GM15510 (cell line): Measurements from ENCODE around the gene CBLC.

Source experiments
- POLR2A ChIP-seq: IDR thresholded peaks from 3 replicates; pipeline ENCODE4 v1.6.1; 2011; ENCODE audit warnings: borderline replicate concordance; ENCODE audit not compliant: insufficient read length; ENCODE audit errors: extremely low read depth

CBLC gene

DNA sequence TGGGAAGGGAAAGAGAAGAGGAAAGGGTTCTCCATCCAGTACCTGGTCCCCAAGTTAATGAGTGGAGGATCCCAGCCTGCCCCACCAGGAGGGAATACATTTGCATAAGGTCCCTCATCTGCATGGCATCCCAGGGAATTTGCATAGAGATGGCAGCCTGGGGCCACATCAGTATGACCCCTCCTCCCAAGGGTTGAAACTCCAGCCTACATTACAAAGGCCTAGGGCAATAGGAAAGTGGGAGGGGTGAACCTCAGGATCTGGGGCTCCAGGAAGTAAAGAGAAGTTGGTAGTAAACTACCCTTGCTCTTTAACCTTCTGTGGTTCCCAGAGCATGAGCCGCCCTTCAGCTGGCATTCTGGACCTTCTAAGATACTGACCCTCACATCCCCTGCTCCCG lies 61.6 kb downstream of the CBLC start:
- TF ChIP-seq POLR2A = no peak

- TF ChIP-seq POLR2A = no peak
These were observed 63.1 kb downstream of the CBLC start for GRCh38 chr19:44840811-44841210.

DNA sequence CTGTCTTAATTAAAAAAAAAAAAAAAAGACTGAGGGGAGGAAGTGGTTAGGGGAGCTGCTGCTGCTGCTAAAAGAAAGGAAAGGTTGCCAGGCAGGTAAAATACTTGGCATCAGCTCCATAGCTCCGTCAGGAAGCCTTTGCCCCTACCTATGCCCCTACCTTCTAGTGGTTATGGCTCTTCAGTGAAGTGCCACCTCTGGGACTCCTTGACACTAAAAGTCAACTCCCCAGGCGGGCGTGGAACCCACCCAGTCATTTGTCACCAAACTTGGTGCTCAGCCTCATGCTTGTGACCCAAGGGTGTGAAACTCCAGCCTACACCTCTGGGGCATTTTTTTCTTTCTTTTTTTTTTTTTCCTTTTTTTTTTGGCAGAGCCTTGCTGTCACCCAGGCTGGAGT lies 63.5 kb downstream of the CBLC start:
- TF ChIP-seq POLR2A = no peak

- TF ChIP-seq POLR2A = no peak
These were observed 67.6 kb downstream of the CBLC start for GRCh38 chr19:44845286-44845611.

DNA sequence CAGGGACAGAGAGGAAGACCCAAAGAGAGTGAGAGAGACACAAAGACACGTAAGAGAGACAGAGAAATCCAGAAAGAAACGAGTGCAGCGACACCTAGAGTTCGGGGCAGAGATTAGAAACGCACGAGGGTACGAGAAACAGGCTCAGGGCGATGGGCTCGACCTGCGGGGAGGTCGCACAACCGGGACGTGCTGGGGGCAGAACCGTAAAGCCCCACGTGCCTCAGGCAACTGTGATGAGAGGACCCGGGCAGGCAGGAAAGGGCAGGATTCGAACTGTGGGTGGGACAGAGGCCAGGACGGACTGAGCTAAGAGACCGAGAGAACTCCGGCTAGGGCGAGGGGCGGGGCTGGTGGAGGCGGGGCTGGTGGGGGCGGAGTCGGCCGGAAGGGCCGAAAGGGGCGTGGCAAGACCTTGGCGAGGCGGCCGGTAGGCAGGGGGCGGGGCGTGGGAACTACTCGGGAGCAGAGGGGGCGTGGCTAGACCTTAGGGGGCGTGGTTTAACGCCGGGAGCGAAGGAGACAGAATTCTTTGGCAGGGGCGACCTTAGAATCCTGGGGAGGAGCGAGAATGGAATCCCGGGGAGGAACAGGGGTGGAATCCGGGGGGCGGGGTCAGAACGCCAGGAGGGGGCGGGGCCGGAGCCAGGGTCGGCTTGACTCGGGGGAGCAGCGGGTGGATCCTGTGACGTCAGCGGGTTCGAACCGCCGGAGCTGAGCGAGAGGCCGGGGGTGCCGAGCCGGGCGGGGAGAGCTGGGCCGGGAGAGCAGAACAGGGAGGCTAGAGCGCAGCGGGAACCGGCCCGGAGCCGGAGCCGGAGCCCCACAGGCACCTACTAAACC lies 68.1 kb downstream of the CBLC start, which contains the start of gene NECTIN2:
NECTIN2 (plus strand) TSS at position 686 of the 843 bp plus-strand sequence. CDS start 229 bp downstream, outside the sequence.
- TF ChIP-seq POLR2A = no peak

GRCh38 chr19:44846455-44847143 lies 68.9 kb downstream of the CBLC start:
- no peak for TF ChIP-seq POLR2A

DNA sequence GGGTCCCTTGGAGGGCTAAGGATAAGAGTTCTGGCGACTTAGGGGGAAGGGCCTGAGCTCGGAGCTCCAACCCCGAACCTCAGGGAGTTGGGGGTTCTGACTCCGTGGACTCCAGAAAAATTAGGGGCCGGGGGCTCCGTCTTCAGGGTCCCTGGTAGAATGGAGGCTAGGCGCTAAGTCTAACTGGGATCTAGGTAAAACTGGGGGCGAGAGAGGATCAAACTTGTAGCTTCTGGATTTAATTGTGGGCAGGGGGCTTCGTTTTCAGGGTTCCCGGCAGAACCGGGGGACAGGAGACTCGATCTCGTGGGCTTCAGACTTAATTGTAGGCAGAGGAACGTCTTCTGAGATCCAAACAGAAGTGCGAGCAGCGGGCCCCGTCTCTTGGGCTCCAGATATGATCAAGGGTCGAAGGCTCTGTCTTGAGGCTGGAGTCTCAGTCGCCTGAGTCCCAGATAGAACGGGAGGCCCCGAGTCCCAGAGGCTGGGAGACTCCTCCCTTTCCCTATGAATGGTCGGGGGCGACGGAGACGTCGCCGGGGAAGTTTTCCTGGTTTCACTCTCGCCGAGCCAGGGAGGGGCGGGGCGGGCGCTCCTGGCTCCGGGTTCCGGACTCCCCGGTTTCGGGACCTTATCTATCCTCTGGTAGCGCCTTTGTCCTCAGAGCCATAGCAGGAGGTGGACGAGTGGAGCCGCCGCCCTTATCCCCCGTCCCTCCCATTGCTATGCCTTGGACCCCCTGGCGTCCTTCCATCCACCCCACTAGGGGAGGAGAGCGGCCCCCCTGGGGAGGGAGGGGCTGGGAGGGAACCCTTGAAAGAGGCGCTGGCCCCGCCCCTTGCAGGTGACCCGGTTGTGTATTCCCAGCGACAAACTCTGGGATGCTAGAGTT lies 69.7 kb downstream of the CBLC start:
- no peak for TF ChIP-seq POLR2A

DNA sequence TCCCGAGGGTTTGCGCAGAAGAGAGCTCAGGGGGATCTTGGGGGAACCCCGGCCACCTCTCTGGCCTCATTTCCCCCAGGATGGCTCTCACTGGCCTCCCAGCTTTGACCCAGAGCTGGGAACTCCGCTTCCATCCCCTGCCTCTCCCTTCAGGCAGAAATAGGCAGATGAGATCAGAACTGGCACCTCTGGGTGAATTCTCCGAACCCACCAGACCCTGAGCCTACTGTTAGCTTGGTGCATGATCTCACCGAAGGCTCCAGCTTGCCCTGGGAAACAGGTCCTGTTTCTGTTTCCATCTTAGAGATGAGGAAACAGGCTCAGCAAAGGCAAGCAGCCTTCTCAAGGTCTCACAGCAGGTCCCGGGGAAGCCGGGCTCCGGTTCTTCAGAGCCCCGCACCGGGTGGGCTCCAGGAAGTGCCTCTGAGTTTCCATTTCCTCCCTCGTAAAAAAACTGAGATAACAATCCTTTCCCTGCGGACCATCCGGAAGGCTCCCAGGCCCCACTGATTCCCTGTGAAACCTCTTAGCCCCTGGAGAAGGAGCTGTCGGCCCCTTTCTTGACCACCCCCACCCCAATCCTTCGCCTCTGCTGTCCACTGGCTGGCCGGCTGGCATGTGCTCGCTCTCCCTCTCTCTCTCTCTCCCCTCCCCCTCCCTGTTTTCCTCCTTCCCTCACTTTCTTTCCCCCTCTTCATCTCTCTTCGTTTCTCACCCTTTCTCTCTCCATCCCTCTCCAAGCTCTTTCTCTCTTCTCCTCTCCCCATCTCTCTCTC lies 70.5 kb downstream of the CBLC start:
- TF ChIP-seq POLR2A = no peak

- no peak for TF ChIP-seq POLR2A
These were observed 71.2 kb downstream of the CBLC start for GRCh38 chr19:44848812-44849447.
